Activated naive CD8-positive, alpha-beta T cell (primary cell): ENCODE data around the gene JAM2.
"Not testable (repeated sequence)": the region's sequence is repeated elsewhere in the genome, so short reads cannot be mapped to it uniquely, and the experiment has no call there.

Source experiments
- H3K27ac Mint-ChIP-seq: one replicate; pipeline ENCODE4 v1.8.0; 2021; ENCODE audit warnings: mixed read lengths
- H3K27me3 Mint-ChIP-seq: one replicate; pipeline ENCODE4 v1.8.0; 2021; ENCODE audit warnings: mixed read lengths
- H3K36me3 Mint-ChIP-seq: one replicate; pipeline ENCODE4 v1.8.0; 2021; ENCODE audit warnings: mixed read lengths
- H3K4me1 Mint-ChIP-seq: one replicate; pipeline ENCODE4 v1.8.0; 2021; ENCODE audit warnings: low read depth, mixed read lengths
- H3K4me3 Mint-ChIP-seq: one replicate; pipeline ENCODE4 v1.8.0; 2021; ENCODE audit warnings: mild to moderate bottlenecking, mixed read lengths
- H3K9me3 Mint-ChIP-seq: one replicate; pipeline ENCODE4 v1.8.0; 2021; ENCODE audit warnings: low read depth, mixed read lengths

Gene JAM2

GRCh38 chr21:25676451-25676850 is 37.4 kb downstream of the JAM2 start:
- H3K27me3 Mint-ChIP-seq: no peaks in the 10 kb centered on the region
- H3K4me3 Mint-ChIP-seq: no peak overlapping the region
- no peaks in the 10 kb centered on the region for H3K9me3 Mint-ChIP-seq
- H3K4me1 Mint-ChIP-seq: no peaks in the 10 kb centered on the region
- no peak overlapping the region for H3K27ac Mint-ChIP-seq
- no peaks in the 10 kb centered on the region for H3K36me3 Mint-ChIP-seq

- Mint-ChIP-seq H3K36me3 (no peaks in the 10 kb centered on the region), H3K4me3 (no peak overlapping the region), H3K4me1 (no peaks in the 10 kb centered on the region), H3K27ac (no peak overlapping the region), H3K9me3 (no peaks in the 10 kb centered on the region), H3K27me3 (peaks cover 3% of the 10 kb centered on the region)
Measured at GRCh38 chr21:25682382-25682781, 43.3 kb downstream of the JAM2 start.

- Mint-ChIP-seq H3K4me3 (no peak overlapping the region), H3K9me3 (no peaks in the 10 kb centered on the region), H3K36me3 (no peaks in the 10 kb centered on the region), H3K27me3 (peaks cover 1% of the 10 kb centered on the region), H3K4me1 (no peaks in the 10 kb centered on the region), H3K27ac (no peak overlapping the region)
Measured at GRCh38 chr21:25687787-25688186, 48.7 kb downstream of the JAM2 start.

GRCh38 chr21:25688275-25689155 is 49.5 kb downstream of the JAM2 start:
- Mint-ChIP-seq H3K9me3 (no peaks in the 10 kb centered on the region), H3K27me3 (peaks cover 1% of the 10 kb centered on the region), H3K27ac (no peak overlapping the region), H3K4me1 (no peaks in the 10 kb centered on the region), H3K36me3 (no peaks in the 10 kb centered on the region), H3K4me3 (no peak overlapping the region)

DNA sequence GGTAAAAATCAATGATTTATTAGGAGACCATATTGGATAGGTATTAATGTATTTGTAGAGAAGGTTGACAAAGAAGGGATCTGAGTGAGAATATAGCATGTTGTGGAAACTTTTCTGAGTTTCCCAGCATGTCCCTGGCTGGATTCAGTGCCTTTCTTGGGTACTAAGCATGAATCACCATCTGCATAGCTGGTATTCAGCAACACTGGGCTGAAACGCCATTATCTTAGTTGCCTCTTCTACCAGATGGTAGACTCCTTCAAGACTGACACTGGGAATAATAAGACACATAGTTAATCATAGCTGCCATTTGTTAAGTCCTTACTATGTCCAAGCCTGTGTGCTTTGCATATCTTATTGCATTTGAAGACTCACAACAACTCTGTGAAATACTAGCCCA is 50.2 kb downstream of the JAM2 start:
- Mint-ChIP-seq H3K9me3 (no peaks in the 10 kb centered on the region), H3K27me3 (peaks cover 1% of the 10 kb centered on the region), H3K36me3 (no peaks in the 10 kb centered on the region), H3K27ac (no peak overlapping the region), H3K4me1 (no peaks in the 10 kb centered on the region), H3K4me3 (no peak overlapping the region)

- Mint-ChIP-seq H3K27me3 (no peaks in the 10 kb centered on the region), H3K4me3 (no peak overlapping the region), H3K36me3 (no peaks in the 10 kb centered on the region), H3K4me1 (no peaks in the 10 kb centered on the region), H3K27ac (no peak overlapping the region), H3K9me3 (no peaks in the 10 kb centered on the region)
Measured at GRCh38 chr21:25691976-25692375, 52.9 kb downstream of the JAM2 start.

DNA sequence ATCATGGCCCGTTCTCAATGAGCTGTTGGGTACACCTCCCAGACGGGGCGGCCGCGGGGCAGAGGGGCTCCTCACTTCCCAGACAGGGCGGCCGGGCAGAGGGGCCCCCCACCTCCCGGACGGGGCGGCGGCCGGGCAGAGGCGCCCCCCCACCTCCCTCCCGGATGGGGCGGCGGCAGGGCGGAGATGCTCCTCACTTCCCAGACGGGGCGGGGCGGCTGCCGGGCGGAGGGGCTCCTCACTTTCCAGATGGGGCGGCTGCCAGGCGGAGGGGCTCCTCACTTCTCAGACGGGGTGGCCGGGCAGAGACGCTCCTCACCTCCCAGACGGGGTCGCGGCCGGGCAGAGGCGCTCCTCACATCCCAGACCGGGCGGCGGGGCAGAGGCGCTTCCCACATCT is 56.4 kb downstream of the JAM2 start:
- not testable (repeated sequence) for H3K4me1 Mint-ChIP-seq, H3K9me3 Mint-ChIP-seq

DNA sequence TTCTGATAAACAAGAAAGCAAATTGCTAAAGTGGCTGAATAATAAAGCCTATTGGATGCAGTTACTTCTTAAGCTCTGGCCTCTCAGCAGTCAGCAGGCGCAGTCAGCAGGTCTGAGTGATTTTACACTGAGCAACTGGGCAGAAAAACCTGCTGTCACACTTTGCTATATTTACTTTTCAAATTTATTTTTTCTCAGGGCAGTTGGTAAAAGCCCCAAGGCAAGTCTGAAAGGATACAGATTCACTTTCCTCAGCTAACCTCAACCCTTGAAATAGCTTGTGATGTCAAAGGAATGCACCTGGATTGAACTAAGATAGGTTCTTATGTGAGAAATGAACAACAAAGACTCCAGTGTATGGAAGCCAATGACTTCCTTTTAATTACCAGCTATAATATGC is 61.7 kb downstream of the JAM2 start:
- Mint-ChIP-seq H3K36me3 (no peaks in the 10 kb centered on the region), H3K9me3 (no peaks in the 10 kb centered on the region), H3K4me3 (no peak overlapping the region), H3K27ac (no peak overlapping the region), H3K27me3 (no peaks in the 10 kb centered on the region), H3K4me1 (no peaks in the 10 kb centered on the region)

More for the DNA sequence above, 56.4 kb downstream of the JAM2 start:
- not testable (repeated sequence) for H3K27ac Mint-ChIP-seq, H3K27me3 Mint-ChIP-seq, H3K36me3 Mint-ChIP-seq, H3K4me3 Mint-ChIP-seq

GRCh38 chr21:25701529-25701928 is 62.5 kb downstream of the JAM2 start:
- no peaks in the 10 kb centered on the region for H3K4me1 Mint-ChIP-seq
- no peaks in the 10 kb centered on the region for H3K36me3 Mint-ChIP-seq
- no peaks in the 10 kb centered on the region for H3K27me3 Mint-ChIP-seq
- no peaks in the 10 kb centered on the region for H3K9me3 Mint-ChIP-seq
- H3K4me3 Mint-ChIP-seq: no peak overlapping the region
- no peak overlapping the region for H3K27ac Mint-ChIP-seq

DNA sequence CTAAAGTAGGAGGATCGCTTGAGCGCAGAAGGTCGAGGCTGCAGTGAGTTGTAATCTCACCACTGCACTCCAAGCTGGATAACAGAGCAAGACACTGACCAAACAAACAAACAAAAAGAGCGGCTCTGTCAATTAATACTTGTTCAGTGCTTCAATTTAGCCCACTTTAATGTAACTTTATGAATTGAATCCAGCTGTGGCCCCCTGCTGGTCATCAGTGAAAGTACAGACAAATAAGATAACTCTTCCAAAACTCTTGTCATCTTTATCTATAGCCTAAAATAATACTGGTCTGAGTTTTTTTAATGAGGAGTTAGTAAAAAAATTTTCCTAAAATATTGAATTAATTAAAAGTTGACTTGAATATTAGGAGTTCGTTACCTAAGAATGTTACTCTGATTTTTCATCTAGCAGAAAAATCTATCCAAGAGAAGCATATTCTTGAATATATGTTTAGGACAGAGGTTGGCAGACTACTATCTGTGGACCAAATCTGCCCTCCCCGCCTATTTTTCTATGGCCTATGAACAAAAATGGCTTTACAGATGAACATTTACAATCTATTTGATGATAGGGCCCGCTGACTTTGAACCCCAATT is 69.5 kb downstream of the JAM2 start:
- H3K36me3 Mint-ChIP-seq: no peaks in the 10 kb centered on the region
- no peak overlapping the region for H3K27ac Mint-ChIP-seq
- no peaks in the 10 kb centered on the region for H3K27me3 Mint-ChIP-seq
- no peak overlapping the region for H3K4me3 Mint-ChIP-seq
- H3K4me1 Mint-ChIP-seq: no peaks in the 10 kb centered on the region
- H3K9me3 Mint-ChIP-seq: no peaks in the 10 kb centered on the region

- no peak overlapping the region for H3K4me3 Mint-ChIP-seq
- H3K27ac Mint-ChIP-seq: no peak overlapping the region
- H3K4me1 Mint-ChIP-seq: no peaks in the 10 kb centered on the region
- no peaks in the 10 kb centered on the region for H3K36me3 Mint-ChIP-seq
- H3K27me3 Mint-ChIP-seq: no peaks in the 10 kb centered on the region
- no peaks in the 10 kb centered on the region for H3K9me3 Mint-ChIP-seq
Measured at GRCh38 chr21:25709684-25710265, 70.7 kb downstream of the JAM2 start.

- H3K9me3 Mint-ChIP-seq: no peaks in the 10 kb centered on the region
- H3K36me3 Mint-ChIP-seq: no peaks in the 10 kb centered on the region
- no peaks in the 10 kb centered on the region for H3K4me1 Mint-ChIP-seq
- H3K27ac Mint-ChIP-seq: no peak overlapping the region
- H3K27me3 Mint-ChIP-seq: no peaks in the 10 kb centered on the region
- H3K4me3 Mint-ChIP-seq: no peak overlapping the region
Measured at GRCh38 chr21:25710550-25710949, 71.5 kb downstream of the JAM2 start.

DNA sequence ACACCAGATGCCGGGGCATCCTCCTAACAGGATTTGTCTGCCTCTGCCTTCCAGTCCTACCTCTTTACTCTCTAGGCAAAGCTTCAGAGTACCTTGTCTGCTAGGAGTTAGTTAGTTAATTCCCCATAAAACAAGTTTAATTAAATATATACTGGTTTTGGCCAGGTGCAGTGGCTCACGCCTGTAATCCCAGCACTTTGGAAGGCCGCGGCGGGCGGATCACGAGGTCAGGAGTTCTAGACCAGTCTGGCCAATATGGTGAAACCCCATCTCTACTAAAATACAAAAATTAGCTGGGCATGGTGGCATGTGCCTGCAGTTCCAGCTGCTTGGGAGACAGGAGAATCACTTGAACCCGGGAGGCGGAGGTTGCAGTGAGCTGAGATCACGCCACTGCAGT is 75.0 kb downstream of the JAM2 start:
- not testable (repeated sequence) for H3K36me3 Mint-ChIP-seq, H3K27me3 Mint-ChIP-seq, H3K4me3 Mint-ChIP-seq, H3K4me1 Mint-ChIP-seq, H3K27ac Mint-ChIP-seq, H3K9me3 Mint-ChIP-seq

DNA sequence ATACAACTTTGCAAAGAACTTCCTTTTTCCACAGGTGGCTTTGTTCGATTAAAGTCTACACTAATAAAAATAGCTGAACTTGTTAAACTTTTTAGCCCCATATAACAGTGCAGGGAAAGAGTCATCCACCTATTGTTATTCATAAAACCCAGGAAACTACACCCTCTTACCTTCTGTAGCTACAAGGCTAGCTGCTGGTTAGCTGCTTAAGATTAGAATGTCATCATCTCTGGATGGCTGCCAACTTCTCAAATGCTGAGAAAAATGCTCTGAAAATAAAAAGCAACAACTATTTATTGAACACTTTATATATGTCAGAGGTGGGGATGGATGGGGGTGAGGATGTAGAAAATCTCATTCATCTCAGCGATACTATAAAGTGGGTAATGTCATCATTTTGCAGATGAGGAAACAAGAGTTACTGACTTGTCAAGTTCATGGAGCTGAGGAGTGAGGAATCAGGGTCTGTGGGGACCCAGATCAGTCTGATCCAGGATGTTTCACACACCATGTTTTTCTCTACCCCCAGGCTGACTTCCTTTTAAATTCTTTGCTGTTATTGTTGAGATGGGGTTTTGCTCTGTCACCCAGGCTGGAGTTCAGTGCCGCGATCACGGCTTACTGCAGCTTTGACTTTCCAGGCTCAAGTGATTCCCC is 78.6 kb downstream of the JAM2 start:
- Mint-ChIP-seq H3K4me1 (no peaks in the 10 kb centered on the region), H3K4me3 (no peak overlapping the region), H3K9me3 (no peaks in the 10 kb centered on the region), H3K27me3 (no peaks in the 10 kb centered on the region), H3K27ac (no peak overlapping the region), H3K36me3 (peaks cover 3% of the 10 kb centered on the region)

DNA sequence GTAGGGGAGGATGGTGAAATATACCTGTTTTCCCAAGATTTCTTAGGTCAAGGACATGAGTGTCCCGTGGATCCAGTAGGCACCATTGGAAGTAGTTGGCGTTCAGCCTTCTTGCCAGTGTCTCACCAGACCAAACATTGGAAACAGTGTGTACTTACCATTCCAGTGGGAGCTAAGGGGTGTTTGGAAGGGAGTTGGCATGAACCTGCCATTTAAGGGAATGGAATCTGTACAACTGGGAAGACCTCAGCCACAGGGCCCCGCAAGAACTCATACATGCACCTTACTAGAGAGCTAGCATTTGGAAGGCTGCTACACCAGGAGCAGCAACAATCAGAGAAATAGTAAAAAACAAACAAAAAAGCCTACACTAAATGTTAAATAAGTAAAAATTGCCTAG is 82.9 kb downstream of the JAM2 start:
- no peak overlapping the region for H3K4me3 Mint-ChIP-seq
- H3K36me3 Mint-ChIP-seq: peaks cover 5% of the 10 kb centered on the region
- no peaks in the 10 kb centered on the region for H3K27me3 Mint-ChIP-seq
- no peaks in the 10 kb centered on the region for H3K9me3 Mint-ChIP-seq
- H3K27ac Mint-ChIP-seq: no peak overlapping the region
- no peaks in the 10 kb centered on the region for H3K4me1 Mint-ChIP-seq
